K562 (cell line): ENCODE measurements around the gene CALM3. TPM values are rescaled to one million over a fixed set of nuclear protein-coding genes. Genes with fewer than 3 reads are reported as not detected.

Experiments used
- CCAR2 ChIP-seq: fragments of 200-400 bp; formaldehyde crosslinking; IDR thresholded peaks from 2 replicates; pipeline ENCODE4 v1.6.1; 2017; ENCODE audit warnings: mild to moderate bottlenecking, low read depth, low read length
- CEBPG ChIP-seq, 3 experiments: fragments of 200-800 bp in 1 of 3; sonication (Bioruptor generic) in 1 of 3; sonication (generic) in 1 of 3; formaldehyde crosslinking in 1 of 3; IDR thresholded peaks in 2 of 3; conservative IDR thresholded peaks in 1 of 3; 2 replicates each; pipeline versions ENCODE4 v1.6.1 to v1.8.0; 2016 to 2022; ENCODE audit warnings: missing compliant biosample characterization in 2 of 3, missing genetic modification characterization in 2 of 3, mild to moderate bottlenecking in 1 of 3, missing genetic modification reagents in 1 of 3
- CSDE1 ChIP-seq, 2 experiments: fragments of 450-650 bp; IDR thresholded peaks; 2 replicates each; pipeline ENCODE4 v1.6.1; 2016; ENCODE audit warnings: mild to moderate bottlenecking in 1 of 2
- EWSR1 ChIP-seq: fragments of 450-650 bp; IDR thresholded peaks from 2 replicates; pipeline ENCODE4 v1.6.1; 2018; ENCODE audit warnings: borderline replicate concordance, mild to moderate bottlenecking, low read depth, moderate library complexity; ENCODE audit not compliant: partially characterized antibody
- FIP1L1 ChIP-seq: fragments of 200-400 bp; formaldehyde crosslinking; IDR thresholded peaks from 2 replicates; pipeline ENCODE4 v1.6.1; 2018; ENCODE audit warnings: mild to moderate bottlenecking, low read depth, low read length; ENCODE audit not compliant: poor library complexity, severe bottlenecking
- HDAC3 ChIP-seq: fragments of 450-650 bp; IDR thresholded peaks from 2 replicates; pipeline ENCODE4 v1.6.1; 2018; ENCODE audit warnings: borderline replicate concordance, mild to moderate bottlenecking, moderate library complexity; ENCODE audit not compliant: partially characterized antibody
- LARP7 ChIP-seq: fragments of 450-650 bp; IDR thresholded peaks from 2 replicates; pipeline ENCODE4 v1.6.1; 2016
- NR2F6 ChIP-seq: fragments of 450-650 bp; formaldehyde crosslinking; IDR thresholded peaks from 2 replicates; pipeline ENCODE4 v1.4.0; 2020; ENCODE audit warnings: mild to moderate bottlenecking
- POLR2G ChIP-seq: fragments of 200-400 bp; formaldehyde crosslinking; IDR thresholded peaks from 2 replicates; pipeline ENCODE4 v1.6.1; 2017; ENCODE audit warnings: low read depth, mild to moderate bottlenecking, antibody characterized with exemption, low read length, moderate library complexity
- POLR3G ChIP-seq: IDR thresholded peaks from 2 replicates; pipeline ENCODE4 v1.6.1; 2011; ENCODE audit not compliant: insufficient read length, insufficient replicate concordance; ENCODE audit errors: extremely low read depth
- RBFOX2 ChIP-seq: fragments of 200-400 bp; formaldehyde crosslinking; IDR thresholded peaks from 2 replicates; pipeline ENCODE4 v1.6.1; 2017; ENCODE audit warnings: low read depth, mild to moderate bottlenecking, low read length, moderate library complexity
- RNF2 ChIP-seq: sonication (generic); IDR thresholded peaks from 2 replicates; pipeline ENCODE4 v1.6.1; 2016
- SRSF7 ChIP-seq: fragments of 200-400 bp; formaldehyde crosslinking; optimal IDR thresholded peaks from 2 replicates; pipeline ENCODE3; 2017; ENCODE audit warnings: mild to moderate bottlenecking, low read depth, low read length
- ZC3H8 ChIP-seq: fragments of 450-650 bp; IDR thresholded peaks from 2 replicates; pipeline ENCODE4 v1.6.1; 2017
- ZNF766 ChIP-seq: fragments of 200-800 bp; sonication (Bioruptor generic); conservative IDR thresholded peaks from 2 replicates; pipeline ENCODE4 v1.6.1; 2016; ENCODE audit warnings: missing genetic modification characterization, missing compliant biosample characterization
- polyA plus RNA-seq, 8 experiments: library from polyadenylated mRNA; depleted of rRNA in 4 of 8; stranded (reverse) in 5 of 8; unstranded in 3 of 8; fragments of >200 nt; fragmentation: Nextera tagmentation in 2 of 8; fragmentation: Illumina TruSeq in 1 of 8; extraction: Ambion mirVana in 2 of 8; extraction: Trizol in 1 of 8; gene quantifications; 2 replicates each; pipeline versions ENCODE4 v1.2.1 to v1.2.3, GENCODE V29; 2011 to 2014; ENCODE audit warnings: inconsistent platforms in 1 of 8, missing spikeins in 1 of 8
- total RNA-seq, 7 experiments: library from RNA; depleted of rRNA in 6 of 7; stranded (reverse); fragments of >200 nt in 6 of 7; fragmentation: Illumina TruSeq in 2 of 7; extraction: Trizol in 2 of 7; gene quantifications; 2 replicates each; pipeline versions ENCODE4 v1.2.1 to v1.2.3, GENCODE V29; 2011 to 2021; ENCODE audit warnings: low replicate concordance in 1 of 7
- TF ChIP-seq, protein P1 (sequence below): sonication (generic); formaldehyde crosslinking; IDR thresholded peaks from 2 replicates; pipeline ENCODE4 v1.8.1; 2022; ENCODE audit warnings: missing genetic modification reagents
- TF ChIP-seq, protein P2 (sequence below): fragments of 250-450 bp; sonication (Bioruptor Pico); IDR thresholded peaks from 2 replicates; pipeline ENCODE4 v1.5.0; 2021
- TF ChIP-seq, protein P3 (sequence below): IDR thresholded peaks from 2 replicates; pipeline ENCODE4 v1.6.1; 2011; ENCODE audit warnings: borderline replicate concordance, low read depth, mild to moderate bottlenecking, moderate library complexity, low read length; ENCODE audit not compliant: insufficient read depth, poor library complexity, severe bottlenecking
- TF ChIP-seq, protein P4 (sequence below), 2 experiments: IDR thresholded peaks; 2 replicates each; pipeline ENCODE4 v1.6.1; 2012; ENCODE audit warnings: improper control_type of control experiment in 2 of 2, low read depth in 2 of 2, low read length in 2 of 2, borderline replicate concordance in 1 of 2

CALM3 gene
- total and polyA plus RNA-seq, 9 of the 15 experiments (the other 6 are each of a cell fraction or from before 2014, with no cell fraction given), result 34.6 to 350 (median 156) TPM

DNA sequence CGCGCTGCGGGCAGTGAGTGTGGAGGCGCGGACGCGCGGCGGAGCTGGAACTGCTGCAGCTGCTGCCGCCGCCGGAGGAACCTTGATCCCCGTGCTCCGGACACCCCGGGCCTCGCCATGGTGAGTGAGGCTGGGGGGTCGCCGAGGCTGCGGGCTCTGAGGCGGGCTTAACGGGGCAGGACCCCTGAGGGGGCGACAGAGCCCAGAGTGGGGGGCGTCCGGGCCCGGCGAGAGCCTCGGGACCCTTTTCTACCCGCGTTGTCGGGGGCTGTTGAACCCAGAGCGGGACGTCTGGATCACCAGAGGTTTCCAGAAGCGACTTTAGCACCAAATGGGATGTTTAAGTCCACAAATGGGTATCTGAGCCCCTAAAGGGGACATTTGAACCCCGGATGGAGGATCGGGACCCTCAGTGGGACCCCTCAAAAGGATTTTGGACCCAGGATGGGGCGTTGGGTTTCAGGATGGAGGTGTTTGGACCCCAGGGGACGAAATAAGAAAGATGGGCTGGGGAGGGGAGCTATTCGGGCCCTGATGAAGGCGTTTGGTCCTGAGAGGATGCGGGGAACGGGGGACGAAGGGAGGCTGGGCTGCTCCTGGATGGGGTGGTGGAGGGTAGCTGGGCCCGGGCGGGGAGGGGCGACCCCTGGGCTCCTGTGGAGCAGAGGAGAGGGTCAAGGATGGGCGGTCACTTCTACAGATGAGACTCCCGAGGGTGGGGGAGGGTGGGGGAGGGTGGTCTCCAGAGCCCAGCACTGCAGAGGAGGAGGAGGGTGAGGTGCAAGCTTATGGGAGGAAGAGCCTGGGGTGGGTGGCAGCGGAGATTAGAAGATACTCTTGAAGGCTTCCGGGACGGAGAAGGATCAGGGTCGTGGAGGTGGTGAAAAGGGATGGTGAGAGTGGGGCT is at the start of gene CALM3 (continued):
- TF ChIP-seq, protein P1, sequence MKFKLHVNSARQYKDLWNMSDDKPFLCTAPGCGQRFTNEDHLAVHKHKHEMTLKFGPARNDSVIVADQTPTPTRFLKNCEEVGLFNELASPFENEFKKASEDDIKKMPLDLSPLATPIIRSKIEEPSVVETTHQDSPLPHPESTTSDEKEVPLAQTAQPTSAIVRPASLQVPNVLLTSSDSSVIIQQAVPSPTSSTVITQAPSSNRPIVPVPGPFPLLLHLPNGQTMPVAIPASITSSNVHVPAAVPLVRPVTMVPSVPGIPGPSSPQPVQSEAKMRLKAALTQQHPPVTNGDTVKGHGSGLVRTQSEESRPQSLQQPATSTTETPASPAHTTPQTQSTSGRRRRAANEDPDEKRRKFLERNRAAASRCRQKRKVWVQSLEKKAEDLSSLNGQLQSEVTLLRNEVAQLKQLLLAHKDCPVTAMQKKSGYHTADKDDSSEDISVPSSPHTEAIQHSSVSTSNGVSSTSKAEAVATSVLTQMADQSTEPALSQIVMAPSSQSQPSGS (CRISPR knock-in tag), result no peak
- TF ChIP-seq, protein P2, sequence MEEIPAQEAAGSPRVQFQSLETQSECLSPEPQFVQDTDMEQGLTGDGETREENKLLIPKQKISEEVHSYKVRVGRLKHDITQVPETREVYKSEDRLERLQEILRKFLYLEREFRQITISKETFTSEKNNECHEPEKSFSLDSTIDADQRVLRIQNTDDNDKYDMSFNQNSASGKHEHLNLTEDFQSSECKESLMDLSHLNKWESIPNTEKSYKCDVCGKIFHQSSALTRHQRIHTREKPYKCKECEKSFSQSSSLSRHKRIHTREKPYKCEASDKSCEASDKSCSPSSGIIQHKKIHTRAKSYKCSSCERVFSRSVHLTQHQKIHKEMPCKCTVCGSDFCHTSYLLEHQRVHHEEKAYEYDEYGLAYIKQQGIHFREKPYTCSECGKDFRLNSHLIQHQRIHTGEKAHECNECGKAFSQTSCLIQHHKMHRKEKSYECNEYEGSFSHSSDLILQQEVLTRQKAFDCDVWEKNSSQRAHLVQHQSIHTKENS (CRISPR knock-in tag), result no peak
- TF ChIP-seq ZC3H8 (no peak), NR2F6 (no peak), POLR3G (no peak), SRSF7 (no peak), HDAC3 (no peak), POLR2G (peak; percentile 93), ZNF766 (no peak), CCAR2 (no peak), LARP7 (no peak), CEBPG (CRISPR knock-in tag; IDR thresholded peaks at IDR 0.05) (no peak), CEBPG (tag; conservative IDR thresholded peaks at IDR 0.05 in 1 of 2, IDR thresholded peaks at IDR 0.05 in 1 of 2) (no peak), RBFOX2 (peak; percentile 82), CSDE1 (IDR thresholded peaks at IDR 0.05) (no peak), FIP1L1 (no peak), RNF2 (no peak), EWSR1 (no peak)
- TF ChIP-seq, protein P3, sequence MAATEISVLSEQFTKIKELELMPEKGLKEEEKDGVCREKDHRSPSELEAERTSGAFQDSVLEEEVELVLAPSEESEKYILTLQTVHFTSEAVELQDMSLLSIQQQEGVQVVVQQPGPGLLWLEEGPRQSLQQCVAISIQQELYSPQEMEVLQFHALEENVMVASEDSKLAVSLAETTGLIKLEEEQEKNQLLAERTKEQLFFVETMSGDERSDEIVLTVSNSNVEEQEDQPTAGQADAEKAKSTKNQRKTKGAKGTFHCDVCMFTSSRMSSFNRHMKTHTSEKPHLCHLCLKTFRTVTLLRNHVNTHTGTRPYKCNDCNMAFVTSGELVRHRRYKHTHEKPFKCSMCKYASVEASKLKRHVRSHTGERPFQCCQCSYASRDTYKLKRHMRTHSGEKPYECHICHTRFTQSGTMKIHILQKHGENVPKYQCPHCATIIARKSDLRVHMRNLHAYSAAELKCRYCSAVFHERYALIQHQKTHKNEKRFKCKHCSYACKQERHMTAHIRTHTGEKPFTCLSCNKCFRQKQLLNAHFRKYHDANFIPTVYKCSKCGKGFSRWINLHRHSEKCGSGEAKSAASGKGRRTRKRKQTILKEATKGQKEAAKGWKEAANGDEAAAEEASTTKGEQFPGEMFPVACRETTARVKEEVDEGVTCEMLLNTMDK, result no peak
- TF ChIP-seq, protein P4, sequence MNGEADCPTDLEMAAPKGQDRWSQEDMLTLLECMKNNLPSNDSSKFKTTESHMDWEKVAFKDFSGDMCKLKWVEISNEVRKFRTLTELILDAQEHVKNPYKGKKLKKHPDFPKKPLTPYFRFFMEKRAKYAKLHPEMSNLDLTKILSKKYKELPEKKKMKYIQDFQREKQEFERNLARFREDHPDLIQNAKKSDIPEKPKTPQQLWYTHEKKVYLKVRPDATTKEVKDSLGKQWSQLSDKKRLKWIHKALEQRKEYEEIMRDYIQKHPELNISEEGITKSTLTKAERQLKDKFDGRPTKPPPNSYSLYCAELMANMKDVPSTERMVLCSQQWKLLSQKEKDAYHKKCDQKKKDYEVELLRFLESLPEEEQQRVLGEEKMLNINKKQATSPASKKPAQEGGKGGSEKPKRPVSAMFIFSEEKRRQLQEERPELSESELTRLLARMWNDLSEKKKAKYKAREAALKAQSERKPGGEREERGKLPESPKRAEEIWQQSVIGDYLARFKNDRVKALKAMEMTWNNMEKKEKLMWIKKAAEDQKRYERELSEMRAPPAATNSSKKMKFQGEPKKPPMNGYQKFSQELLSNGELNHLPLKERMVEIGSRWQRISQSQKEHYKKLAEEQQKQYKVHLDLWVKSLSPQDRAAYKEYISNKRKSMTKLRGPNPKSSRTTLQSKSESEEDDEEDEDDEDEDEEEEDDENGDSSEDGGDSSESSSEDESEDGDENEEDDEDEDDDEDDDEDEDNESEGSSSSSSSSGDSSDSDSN (IDR thresholded peaks at IDR 0.05; ENCODE audit: borderline replicate concordance in 1 of 2, low read depth in 2 of 2, low read length in 2 of 2), result peak in 1 of 2 experiments; percentile 40; a peak in 1 of 4 replicates
